H1 (cell line): ENCODE measurements around the gene TMEM272. TPM values are rescaled to one million over a fixed set of nuclear protein-coding genes. Genes with fewer than 3 reads are reported as not detected.

Source experiments
- CTCF ChIA-PET: fragments of 300-600 bp; sonication (Branson Sonifier 250); formaldehyde crosslinking; loops from one replicate; lab custom pipeline; 2021; ENCODE audit not compliant: partially characterized antibody; lab: Charles Lee
- POLR2A ChIA-PET: fragments of 300-600 bp; sonication (Branson Sonifier 250); formaldehyde crosslinking; loops from one replicate; lab custom pipeline; 2021; ENCODE audit warnings: inconsistent platforms; ENCODE audit not compliant: partially characterized antibody; lab: Charles Lee
- DNase-seq, 2 experiments: peaks; one replicate each; pipeline versions ENCODE4 v3.0.0 to v3.0.0-alpha.2; 2010 to 2022; ENCODE audit warnings: low spot score in 2 of 2, low read depth in 1 of 2, mixed read lengths in 1 of 2
- FAIRE-seq: peaks from 2 replicates; lab custom pipeline; 2011; peaks lifted over from hg19 to GRCh38; lab: Jason Lieb, UNC
- H2AFZ ChIP-seq: 2 replicates; pipeline ENCODE4 v1.8.1; 2012; ENCODE audit warnings: low read length, inconsistent platforms
- H2AK5ac ChIP-seq: 2 replicates; pipeline ENCODE4 v1.6.1; 2013; ENCODE audit warnings: low read depth, low read length
- H2BK120ac ChIP-seq: replicated peaks from 2 replicates; pipeline ENCODE3; 2013; ENCODE audit warnings: low read depth, low read length, inconsistent platforms
- H2BK12ac ChIP-seq: 2 replicates; pipeline ENCODE4 v1.6.1; 2013; ENCODE audit warnings: low read depth, low read length
- H2BK15ac ChIP-seq: 2 replicates; pipeline ENCODE4 v1.6.1; 2013; ENCODE audit warnings: low read length
- H2BK20ac ChIP-seq: 2 replicates; pipeline ENCODE4 v1.6.1; 2013; ENCODE audit warnings: low read length
- H2BK5ac ChIP-seq: 2 replicates; pipeline ENCODE4 v1.6.1; 2013; ENCODE audit warnings: low read depth, low read length
- H3K14ac ChIP-seq: 2 replicates; pipeline ENCODE4 v1.6.1; 2013; ENCODE audit warnings: inconsistent platforms; ENCODE audit not compliant: insufficient read length
- H3K18ac ChIP-seq: 2 replicates; pipeline ENCODE4 v1.6.1; 2013; ENCODE audit warnings: low read length; ENCODE audit errors: extremely low read depth
- H3K23ac ChIP-seq: 2 replicates; pipeline ENCODE4 v1.6.1; 2013; ENCODE audit warnings: inconsistent platforms; ENCODE audit not compliant: insufficient read length
- H3K23me2 ChIP-seq: 2 replicates; pipeline ENCODE4 v1.6.1; 2013; ENCODE audit warnings: low read depth, low read length
- H3K27ac ChIP-seq: 2 replicates; pipeline ENCODE4 v1.6.1; 2011; ENCODE audit warnings: low read depth, low read length, inconsistent platforms
- H3K27me3 ChIP-seq, 4 experiments: replicated peaks in 1 of 4; 1 replicate in 1 of 4; 2 replicates in 3 of 4; pipeline versions ENCODE4 v1.6.1 to v1.8.1; 2011 to 2013; ENCODE audit warnings: low read length in 3 of 4, mild to moderate bottlenecking in 3 of 4, inconsistent platforms in 2 of 4, mixed read lengths in 2 of 4, moderate library complexity in 1 of 4; ENCODE audit not compliant: control insufficient read depth in 3 of 4, insufficient read depth in 3 of 4; ENCODE audit errors: extremely low read depth in 1 of 4
- H3K36me3 ChIP-seq, 4 experiments: 2 replicates each; pipeline versions ENCODE4 v1.6.1 to v1.8.1; 2011 to 2013; ENCODE audit warnings: mild to moderate bottlenecking in 4 of 4, low read length in 3 of 4, moderate library complexity in 2 of 4, control low read depth in 1 of 4, inconsistent platforms in 1 of 4; ENCODE audit not compliant: insufficient read depth in 4 of 4, control insufficient read depth in 2 of 4
- H3K4ac ChIP-seq: replicated peaks from 2 replicates; pipeline ENCODE3; 2013; ENCODE audit warnings: low read length, low read depth, mixed read lengths, inconsistent platforms; ENCODE audit not compliant: insufficient read length
- H3K4me1 ChIP-seq, 4 experiments: replicated peaks in 1 of 4; 1 replicate in 1 of 4; 2 replicates in 3 of 4; pipeline versions ENCODE4 v1.6.1 to v1.8.1; 2011 to 2013; ENCODE audit warnings: low read length in 3 of 4, inconsistent platforms in 2 of 4, mixed read lengths in 1 of 4; ENCODE audit not compliant: insufficient read depth in 4 of 4, control insufficient read depth in 3 of 4
- H3K4me2 ChIP-seq, 2 experiments: 2 replicates each; pipeline versions ENCODE4 v1.6.1 to v1.8.1; 2011 to 2013; ENCODE audit warnings: low read depth in 2 of 2, low read length in 2 of 2, control low read depth in 1 of 2, inconsistent platforms in 1 of 2, mild to moderate bottlenecking in 1 of 2; ENCODE audit not compliant: insufficient read depth in 1 of 2
- H3K4me3 ChIP-seq, 4 experiments: fragments of 200-600, 300-600 bp in 1 of 4; sonication (generic), shearing (Covaris generic), sonication (Bioruptor Twin) in 1 of 4; 2 replicates each; pipeline versions ENCODE4 v1.5.1 to v1.8.1; 2011 to 2016; ENCODE audit warnings: low read length in 4 of 4, low read depth in 3 of 4, control low read depth in 2 of 4, inconsistent platforms in 2 of 4, mild to moderate bottlenecking in 2 of 4, mixed read lengths in 1 of 4, moderate library complexity in 1 of 4; ENCODE audit not compliant: insufficient read depth in 2 of 4; ENCODE audit errors: extremely low read depth in 1 of 4
- H3K56ac ChIP-seq: replicated peaks from 2 replicates; pipeline ENCODE3; 2013; ENCODE audit warnings: low read depth, mild to moderate bottlenecking, mixed read lengths, low read length, inconsistent platforms; ENCODE audit not compliant: insufficient read length
- H3K79me1 ChIP-seq: 2 replicates; pipeline ENCODE4 v1.6.1; 2013; ENCODE audit warnings: low read depth, low read length, control low read depth
- H3K79me2 ChIP-seq, 2 experiments: 2 replicates each; pipeline versions ENCODE4 v1.6.1 to v1.8.1; 2012 to 2013; ENCODE audit warnings: low read length in 2 of 2, mild to moderate bottlenecking in 2 of 2, inconsistent platforms in 1 of 2; ENCODE audit not compliant: insufficient read depth in 2 of 2, control insufficient read depth in 1 of 2
- H3K9ac ChIP-seq, 4 experiments: replicated peaks in 1 of 4; 1 replicate in 1 of 4; 2 replicates in 3 of 4; pipeline versions ENCODE4 v1.6.1 to v1.8.1; 2011 to 2013; ENCODE audit warnings: low read depth in 3 of 4, low read length in 3 of 4, control low read depth in 2 of 4, mild to moderate bottlenecking in 2 of 4, moderate library complexity in 2 of 4, inconsistent platforms in 1 of 4; ENCODE audit errors: extremely low read depth in 1 of 4
- H3K9me3 ChIP-seq, 2 experiments: 2 replicates each; pipeline versions ENCODE4 v1.6.1 to v1.8.1; 2012 to 2013; ENCODE audit warnings: mild to moderate bottlenecking in 2 of 2, moderate library complexity in 2 of 2, control low read depth in 1 of 2, inconsistent platforms in 1 of 2, low read depth in 1 of 2, low read length in 1 of 2, mixed read lengths in 1 of 2; ENCODE audit not compliant: insufficient read depth in 2 of 2
- H4K20me1 ChIP-seq, 2 experiments: replicated peaks in 1 of 2; 2 replicates each; pipeline versions ENCODE3 to v1.8.1; 2011 to 2013; ENCODE audit warnings: inconsistent platforms in 2 of 2, low read length in 2 of 2, mild to moderate bottlenecking in 1 of 2; ENCODE audit not compliant: insufficient read depth in 2 of 2, control insufficient read depth in 1 of 2
- H4K5ac ChIP-seq: 2 replicates; pipeline ENCODE4 v1.6.1; 2013; ENCODE audit warnings: low read length, low read depth, mixed read lengths, inconsistent platforms; ENCODE audit not compliant: insufficient read length
- H4K8ac ChIP-seq: 2 replicates; pipeline ENCODE4 v1.8.0; 2013; ENCODE audit warnings: mild to moderate bottlenecking, moderate library complexity, low read length, inconsistent platforms; ENCODE audit not compliant: insufficient read depth; ENCODE audit errors: extremely low read depth
- H4K91ac ChIP-seq: replicated peaks from 2 replicates; pipeline ENCODE3; 2013; ENCODE audit warnings: low read length, mixed read lengths, inconsistent platforms; ENCODE audit not compliant: insufficient read length
- POLR2A ChIP-seq, 2 experiments: IDR thresholded peaks; 1 replicate in 1 of 2; 2 replicates in 1 of 2; pipeline ENCODE4 v1.6.1; 2011; ENCODE audit warnings: low read depth in 2 of 2, low read length in 2 of 2, mild to moderate bottlenecking in 2 of 2; ENCODE audit errors: control extremely low read depth in 1 of 2
- TBP ChIP-seq: IDR thresholded peaks from 2 replicates; pipeline ENCODE4 v1.6.1; 2011; ENCODE audit warnings: low read depth, low read length, improper control_type of control experiment
- WGBS, 2 experiments: shearing (Covaris generic) in 1 of 2; methylation state at CpG; one replicate each; pipeline versions ENCODE4 v1.1.6 to v1.1.7; 2013 to 2015; ENCODE audit warnings: low lambda C conversion rate in 2 of 2, mixed read lengths in 2 of 2, inconsistent platforms in 1 of 2, low coverage in 1 of 2, missing lambda C conversion rate in 1 of 2; ENCODE audit not compliant: insufficient replicate concordance in 2 of 2, insufficient coverage in 1 of 2, insufficient read length in 1 of 2; ENCODE audit errors: extremely low coverage in 1 of 2, missing lambda C conversion rate in 1 of 2; 5-methylcytosine and 5-hydroxymethylcytosine counted together
- polyA plus RNA-seq, 7 experiments: library from polyadenylated mRNA; depleted of rRNA in 3 of 7; stranded (reverse) in 5 of 7; unstranded in 2 of 7; fragments of >200 nt in 5 of 7; fragments of 200-250 nt in 2 of 7; gene quantifications; 1 replicate in 5 of 7; 2 replicates in 1 of 7; 4 replicates in 1 of 7; pipeline versions ENCODE4 v1.2.1 to v1.2.3, GENCODE V29; 2011 to 2013; ENCODE audit warnings: missing spikeins in 2 of 7, mixed read lengths in 2 of 7
- total RNA-seq: library from RNA; stranded (reverse); fragmentation: NEBNext Ultra II Directional; extraction: Animal tissue kit (Norgen Biotek cat#: 25700); gene quantifications from 2 replicates; pipeline ENCODE4 v1.2.1, GENCODE V29; 2021
- TF ChIP-seq, protein P1 (sequence below): IDR thresholded peaks from 2 replicates; pipeline ENCODE4 v1.6.1; 2011; ENCODE audit warnings: low read length, improper control_type of control experiment

The TMEM272 gene
- total and polyA plus RNA-seq, 2 of the 8 experiments (the other 6 are each of a cell fraction or from before 2014, with no cell fraction given): 0.05 TPM; not detected in 1

DNA sequence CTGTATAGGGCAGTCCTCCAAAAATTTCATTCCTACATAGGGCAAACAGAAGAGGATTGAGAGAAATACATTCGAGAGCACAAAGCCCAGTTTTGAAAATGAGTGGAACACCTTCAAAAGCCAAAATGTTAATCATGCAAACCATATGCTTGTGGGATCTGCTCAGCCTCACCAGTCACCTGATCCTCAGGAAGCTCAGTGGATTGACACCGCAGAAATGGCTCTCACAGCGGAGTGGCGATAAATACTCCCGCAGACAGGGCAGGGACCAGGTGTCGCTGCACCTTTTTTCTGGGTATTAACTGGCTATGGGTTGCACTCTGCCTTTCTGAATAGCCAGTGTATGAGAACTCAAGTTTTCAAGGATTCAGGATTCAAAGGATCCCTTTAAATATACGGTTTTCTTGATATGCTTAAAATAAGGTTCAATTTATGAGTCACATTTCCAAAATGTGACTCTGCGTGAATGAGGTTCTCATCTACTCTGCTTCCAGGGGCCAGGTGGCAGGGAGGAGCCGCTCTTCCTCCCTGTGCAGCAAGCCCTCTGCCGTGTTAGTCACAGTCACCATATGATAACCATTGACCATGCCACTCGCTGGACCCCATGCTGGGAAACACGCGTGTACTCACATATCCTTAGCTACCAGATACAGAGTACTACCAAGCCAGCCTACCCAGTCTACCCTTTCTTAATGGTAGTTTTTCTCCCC is 22.7 kb downstream of the TMEM272 start:
- DNase-seq (no peak), FAIRE-seq (no peak)
- Histone ChIP-seq H3K79me1 (no peaks in the 10 kb centered on the region), H3K14ac (no peak overlapping the region), H4K8ac (no peak overlapping the region), H4K5ac (no peak overlapping the region), H3K79me2 (no peaks in the 10 kb centered on the region), H4K91ac (no peak overlapping the region), H3K27me3 (peaks cover 0 to 3% (median 1%) of the 10 kb centered on the region in 4 experiments; a peak in 2 of 7 replicates), H3K4me2 (no peak overlapping the region), H2BK120ac (no peak overlapping the region), H3K27ac (no peak overlapping the region), H3K4me3 (no peak overlapping the region), H3K23me2 (no peaks in the 10 kb centered on the region), H3K36me3 (no peaks in the 10 kb centered on the region), H3K23ac (no peak overlapping the region), H2BK20ac (no peak overlapping the region), H2BK5ac (no peak overlapping the region), H3K9me3 (no peaks in the 10 kb centered on the region), H3K4ac (no peak overlapping the region), H3K56ac (no peak overlapping the region), H3K4me1 (peaks cover 0 to 10% (median 5%) of the 10 kb centered on the region in 4 experiments; a peak in 5 of 7 replicates), H2BK15ac (no peak overlapping the region), H3K9ac (no peak overlapping the region), H3K18ac (no peak overlapping the region), H2AFZ (no peak overlapping the region), H2BK12ac (no peak overlapping the region), H2AK5ac (no peak overlapping the region), H4K20me1 (no peaks in the 10 kb centered on the region)
- ChIA-PET POLR2A (interaction anchor here (0.9 to 1.1 kb wide), 2 partner anchors 369 to 370 kb away, joined by 3 read pairs; partner anchors contain the start of gene INTS6), CTCF (interaction anchor here (1.3 to 11.2 kb wide), 5 partner anchors 10 to 387 kb away, joined by 3 to 98 read pairs (median 8); partner anchors contain the start of gene TMEM272)
- TF ChIP-seq TBP: no peak
- no peak for TF ChIP-seq POLR2A (IDR thresholded peaks at IDR 0.05; ENCODE audit: control extremely low read depth in 1 of 2, low read depth in 2 of 2, low read length in 2 of 2)
- TF ChIP-seq, protein P1, sequence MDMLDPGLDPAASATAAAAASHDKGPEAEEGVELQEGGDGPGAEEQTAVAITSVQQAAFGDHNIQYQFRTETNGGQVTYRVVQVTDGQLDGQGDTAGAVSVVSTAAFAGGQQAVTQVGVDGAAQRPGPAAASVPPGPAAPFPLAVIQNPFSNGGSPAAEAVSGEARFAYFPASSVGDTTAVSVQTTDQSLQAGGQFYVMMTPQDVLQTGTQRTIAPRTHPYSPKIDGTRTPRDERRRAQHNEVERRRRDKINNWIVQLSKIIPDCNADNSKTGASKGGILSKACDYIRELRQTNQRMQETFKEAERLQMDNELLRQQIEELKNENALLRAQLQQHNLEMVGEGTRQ: no peak
- 88% methylated on average over 13 of the region's 13 CpGs; no CpG with 5 or more reads in 1 of the 2 experiments for WGBS, 2 experiments
